ENCODE data around the gene RAD51B. TPM values are rescaled to one million over a fixed set of nuclear protein-coding genes. Genes with fewer than 3 reads are reported as not detected.

Gene RAD51B
- total and polyA plus RNA-seq, 9 of the 15 experiments (the other 6 are each of a cell fraction or from before 2014, with no cell fraction given), result 8.5 to 17.3 (median 11.3) TPM

- TF ChIP-seq L3MBTL2 (IDR thresholded peaks at IDR 0.05) (peak; percentile 27; the same call in 1 of the 2 replicates), RFX7 (CRISPR knock-in tag; IDR thresholded peaks at IDR 0.05) (no peak), RBM25 (IDR thresholded peaks at IDR 0.05; ENCODE audit: low read depth, low read length, severe bottlenecking) (peak; percentile 49), ATF3 (IDR thresholded peaks at IDR 0.05) (peak; percentile 61; the same call in 1 of the 2 replicates), ATF3 (CRISPR knock-in tag; conservative IDR thresholded peaks at IDR 0.05) (no peak), MGA (IDR thresholded peaks at IDR 0.05) (0 out of 2 replicates have a peak, but pooled peaks have one; percentile 1)
These were observed 895.7 kb downstream of the RAD51B start (continued) for GRCh38 chr14:68714991-68715924.

Data from K562 (cell line).